ENCODE measurements around the gene FAM43B. TPM values are rescaled to one million over a fixed set of nuclear protein-coding genes. Genes with fewer than 3 reads are reported as not detected.

FAM43B gene, protein sequence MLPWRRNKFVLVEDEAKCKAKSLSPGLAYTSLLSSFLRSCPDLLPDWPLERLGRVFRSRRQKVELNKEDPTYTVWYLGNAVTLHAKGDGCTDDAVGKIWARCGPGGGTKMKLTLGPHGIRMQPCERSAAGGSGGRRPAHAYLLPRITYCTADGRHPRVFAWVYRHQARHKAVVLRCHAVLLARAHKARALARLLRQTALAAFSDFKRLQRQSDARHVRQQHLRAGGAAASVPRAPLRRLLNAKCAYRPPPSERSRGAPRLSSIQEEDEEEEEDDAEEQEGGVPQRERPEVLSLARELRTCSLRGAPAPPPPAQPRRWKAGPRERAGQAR
- 0.07 and 0.13 TPM in 2 replicates for total RNA-seq

GRCh38 chr1:20551945-20552727 lies at the start of gene FAM43B:
Gene FAM43B, plus strand, starts transcription at chr1:20552573. Its CDS starts 401 bp downstream, at chr1:20552974.

GRCh38 chr1:20507564-20508410 lies 44.6 kb upstream of the FAM43B start, which contains the start of gene MUL1:
Gene MUL1, minus strand, starts transcription at chr1:20508151. Its CDS starts 127 bp downstream, at chr1:20508024.

DNA sequence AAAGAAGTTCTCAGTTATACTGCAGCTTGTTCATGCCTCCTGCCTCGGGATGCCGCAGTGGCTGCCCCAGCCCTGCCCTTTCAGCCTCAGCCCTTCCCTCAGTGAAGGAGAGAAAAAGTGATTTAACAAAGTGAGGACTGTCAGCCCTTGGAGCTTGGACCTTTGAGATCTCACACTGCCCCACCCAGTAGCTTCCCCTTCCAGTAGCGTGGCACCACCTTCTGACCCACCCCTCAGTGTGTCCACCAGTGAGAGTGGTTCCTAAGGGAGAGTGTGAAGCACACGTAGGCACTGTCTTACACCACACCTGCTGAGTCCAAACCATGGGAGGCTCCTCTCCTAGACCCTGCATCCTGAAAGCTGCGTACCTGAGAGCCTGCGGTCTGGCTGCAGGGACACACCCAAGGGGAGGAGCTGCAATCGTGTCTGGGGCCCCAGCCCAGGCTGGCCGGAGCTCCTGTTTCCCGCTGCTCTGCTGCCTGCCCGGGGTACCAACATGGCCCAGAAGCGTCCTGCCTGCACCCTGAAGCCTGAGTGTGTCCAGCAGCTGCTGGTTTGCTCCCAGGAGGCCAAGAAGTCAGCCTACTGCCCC lies 36.4 kb downstream of the FAM43B start, which contains the start of gene CDA:
CDA (plus strand) TSS at position 464 of the 592 bp plus-strand sequence; CDS start at position 497, 33 bp downstream.

Other genes with a start within 250 kb of the FAM43B start
- gene CAMK2N1, start 66.4 kb upstream of the FAM43B start, total RNA-seq: 7.2 and 16.1 TPM in 2 replicates
- 28.2 and 29.8 TPM in 2 replicates for gene MUL1, start 44.4 kb upstream of the FAM43B start, total RNA-seq
- gene CDA, start 36.5 kb downstream of the FAM43B start, total RNA-seq: 0.39 and 0.92 TPM in 2 replicates
- 80.3 and 85.4 TPM in 2 replicates for gene PINK1, start 80.9 kb downstream of the FAM43B start, total RNA-seq
- gene DDOST, start 108.8 kb downstream of the FAM43B start, total RNA-seq: 424 and 493 TPM in 2 replicates
- gene KIF17, start 165.4 kb downstream of the FAM43B start, total RNA-seq: 0.39 and 3.3 TPM in 2 replicates
- 1.0 and 16.6 TPM in 2 replicates for gene SH2D5, start 180.1 kb downstream of the FAM43B start, total RNA-seq
- gene HP1BP3, start 234.7 kb downstream of the FAM43B start, total RNA-seq: 195 and 241 TPM in 2 replicates